Fibroblast of upper back skin (primary cell): ENCODE measurements around the gene RNF144A.
A peak's percentile ranks its signal among the peaks of the same experiment; 100 is the strongest.

Source experiments
- DNase-seq: peaks from one replicate; pipeline ENCODE4 v3.0.0-alpha.2; 2013

RNF144A gene

GRCh38 chr2:6909431-6910385 lies 7.5 kb upstream of the RNF144A start:
- no peak for DNase-seq

DNA sequence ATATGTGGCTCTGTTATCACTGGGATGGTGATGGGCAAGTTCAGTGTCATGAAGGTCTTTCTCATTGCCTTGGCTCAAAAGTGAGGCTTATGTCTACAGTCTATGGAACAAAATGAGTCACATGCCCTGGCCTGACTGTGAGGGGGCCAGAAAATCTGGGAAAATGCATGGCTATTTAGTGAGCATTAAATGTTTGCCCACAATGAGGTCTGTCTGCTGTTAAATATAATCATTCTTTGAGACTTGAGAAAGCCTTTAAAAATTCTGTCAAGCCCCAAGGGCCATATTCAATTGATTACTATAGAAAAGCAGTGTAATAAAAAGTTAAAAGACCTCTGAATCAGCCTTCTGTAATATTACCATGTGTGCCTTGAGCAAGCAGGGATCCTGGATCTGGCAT lies 5.5 kb upstream of the RNF144A start:
- DNase-seq, result peak; percentile 27

DNA sequence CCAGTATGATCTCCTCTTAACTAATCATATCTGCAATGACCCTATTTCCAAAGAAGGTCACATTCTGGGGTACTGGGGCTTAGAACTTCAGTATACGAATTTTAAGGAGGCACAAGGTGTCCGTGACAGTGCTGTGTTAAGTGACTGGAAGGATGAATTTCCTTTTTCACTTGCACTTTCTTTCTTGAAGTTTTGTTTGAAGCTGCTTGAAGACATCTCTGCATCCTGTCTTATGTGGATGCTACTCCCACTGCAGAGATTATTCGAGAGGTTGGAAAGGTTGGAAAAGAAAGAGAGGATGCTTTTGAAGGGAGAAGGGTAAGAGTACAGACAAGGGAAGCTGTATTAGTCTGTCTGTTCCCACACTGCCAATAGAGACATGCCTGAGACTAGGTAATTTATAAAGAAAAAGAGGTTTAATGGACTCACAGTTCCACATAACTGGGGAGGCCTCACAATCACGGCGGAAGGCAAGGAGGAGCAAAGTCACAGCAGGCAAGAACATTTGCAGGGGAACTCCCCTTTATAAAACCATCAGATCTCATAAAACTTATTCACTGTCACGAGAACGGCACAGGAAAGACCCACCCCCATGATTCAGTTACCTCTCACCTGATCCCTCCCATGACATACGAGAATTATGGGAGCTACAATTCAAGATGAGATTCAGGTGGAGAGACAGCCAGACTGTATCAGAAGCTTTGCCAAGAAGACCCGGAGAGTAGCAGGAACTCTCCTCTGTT lies 3.6 kb upstream of the RNF144A start:
- DNase-seq, result no peak

DNA sequence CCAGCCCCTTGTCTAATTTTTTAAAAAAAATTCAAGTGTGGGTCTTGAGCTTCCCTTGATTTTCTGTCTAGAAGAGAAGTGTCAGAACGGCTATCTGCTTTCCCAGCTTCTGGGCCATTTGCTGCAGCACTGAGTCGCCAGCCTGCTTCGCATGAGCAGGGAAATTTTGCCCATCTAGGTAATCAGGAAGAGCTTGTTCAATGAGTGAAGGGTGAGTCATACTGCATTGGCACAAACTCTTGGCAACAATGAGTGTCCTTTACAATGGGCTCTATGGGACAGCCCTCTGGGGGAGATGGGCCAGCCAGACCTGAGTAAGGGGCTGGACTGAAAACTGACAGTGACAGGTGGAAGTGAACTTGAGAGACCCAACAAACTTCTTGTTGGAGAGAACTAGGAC lies 2.4 kb upstream of the RNF144A start:
- DNase-seq, result peak; percentile 19

DNA sequence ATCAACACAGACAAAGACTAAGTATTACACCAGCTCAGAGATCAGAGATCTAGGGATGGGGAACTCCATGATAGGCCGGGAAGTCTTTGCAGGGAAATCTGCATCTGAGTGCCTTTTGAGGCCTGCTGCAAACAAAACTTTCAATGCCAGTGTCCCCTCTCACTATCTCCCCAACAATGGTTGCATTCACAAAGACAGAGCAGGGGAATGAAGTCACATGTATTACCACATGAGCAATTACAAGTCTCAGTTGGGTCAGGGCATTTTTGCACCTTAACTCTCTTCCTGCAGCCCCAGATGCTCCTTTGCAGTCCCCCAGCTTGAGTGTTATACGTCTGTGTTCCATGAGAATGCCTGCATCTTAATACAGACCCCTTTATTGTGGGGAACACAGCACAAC lies 1.8 kb upstream of the RNF144A start:
- no peak for DNase-seq

DNA sequence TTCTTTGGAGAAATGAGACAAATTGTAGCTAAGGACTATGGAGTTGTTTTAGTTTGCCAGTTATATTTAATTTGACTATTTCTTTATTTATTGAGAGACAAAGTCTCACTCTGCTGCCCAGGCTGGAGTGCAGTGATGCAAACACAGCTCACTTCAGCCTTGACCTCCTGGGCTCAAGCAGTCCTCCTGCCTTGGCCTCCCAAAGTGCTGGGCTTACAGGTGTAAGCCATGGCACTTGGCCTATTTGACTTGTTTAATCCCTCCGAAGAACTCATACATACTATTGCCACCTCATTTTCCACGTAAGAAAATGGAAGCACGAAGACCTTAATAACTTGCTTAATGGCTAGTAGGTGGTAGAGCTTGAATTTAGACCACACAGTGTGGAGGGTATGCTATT lies 988 bp upstream of the RNF144A start:
- no peak for DNase-seq

GRCh38 chr2:6916736-6917070 lies 509 bp upstream of the RNF144A start:
- DNase-seq, result no peak

- no peak for DNase-seq
Observed at GRCh38 chr2:6917761-6918421, 679 bp downstream of the RNF144A start.

DNA sequence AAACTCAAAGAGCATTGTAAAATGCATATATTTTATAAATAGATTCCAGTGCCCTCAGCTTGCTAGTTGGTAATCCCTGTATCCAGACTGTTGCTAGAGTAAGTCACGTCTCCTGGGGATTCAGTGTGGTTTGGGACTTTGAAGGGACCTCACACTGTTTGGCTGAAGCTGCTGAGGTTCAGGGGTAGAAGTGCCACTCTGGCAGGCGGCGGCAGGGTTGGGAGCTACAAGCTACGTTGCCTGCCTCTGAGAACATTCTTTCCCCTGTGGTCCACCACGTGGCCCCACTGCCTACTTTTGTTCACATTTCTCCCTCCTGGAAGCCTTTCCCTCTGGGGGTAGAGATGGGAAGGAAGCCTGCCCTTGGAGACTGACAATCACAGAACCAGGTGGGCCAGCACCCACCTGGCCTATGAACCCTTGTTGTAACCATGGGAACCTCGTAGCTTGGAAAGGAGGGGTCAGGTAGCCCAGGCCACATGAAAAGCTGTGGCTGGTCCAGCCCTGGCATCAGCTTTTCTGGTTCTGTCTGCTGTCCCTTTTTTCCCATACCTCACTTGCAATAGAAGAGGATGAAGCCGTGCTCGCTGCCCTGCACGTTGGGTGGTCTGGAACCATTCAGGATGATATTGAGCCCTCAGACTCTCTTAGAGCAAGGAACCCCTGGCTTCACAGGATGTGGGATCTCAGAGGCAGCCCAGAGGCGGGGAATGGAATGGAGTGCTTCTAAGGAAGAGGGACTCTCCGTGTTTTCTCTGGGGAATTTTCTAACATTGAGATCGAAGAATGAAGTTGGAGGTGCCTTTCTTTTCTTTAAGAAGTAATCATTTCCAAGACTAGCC lies 2.9 kb downstream of the RNF144A start:
- peak; percentile 19 for DNase-seq

- no peak for DNase-seq
Observed at GRCh38 chr2:6920743-6921064, 3.5 kb downstream of the RNF144A start.

DNA sequence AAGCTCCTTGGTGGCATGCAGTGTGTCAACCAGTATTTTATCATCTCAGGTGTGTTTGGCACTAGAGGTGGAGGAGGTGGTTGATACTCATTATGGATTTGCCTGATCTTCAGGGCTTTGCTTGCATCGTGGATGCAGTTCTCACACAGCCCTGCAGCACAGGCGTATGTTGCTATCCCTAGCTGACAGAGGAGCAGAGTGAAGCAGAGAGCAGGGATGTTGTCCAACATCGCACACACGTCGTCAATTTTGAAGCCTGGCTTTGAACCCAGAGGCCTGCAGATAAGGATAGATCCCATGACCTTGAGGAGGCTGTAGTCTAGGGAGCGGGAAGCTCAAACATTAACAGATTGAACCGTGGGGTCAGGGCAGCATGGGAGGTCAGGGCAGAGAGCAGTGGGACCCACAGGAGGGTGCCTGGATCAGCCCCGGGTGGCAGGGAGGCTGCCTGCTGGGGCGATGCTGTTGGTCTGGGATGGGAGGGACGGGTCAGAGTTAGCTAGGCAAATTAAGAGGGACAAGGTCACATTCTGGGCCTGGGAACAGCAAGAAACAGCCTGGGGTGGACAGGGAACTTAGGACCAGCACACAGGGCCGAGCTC lies 4.2 kb downstream of the RNF144A start:
- DNase-seq, result no peak

- DNase-seq, result no peak
Observed at GRCh38 chr2:6922201-6922656, 5.0 kb downstream of the RNF144A start.

GRCh38 chr2:6923319-6923718 lies 6.1 kb downstream of the RNF144A start:
- DNase-seq, result no peak

- DNase-seq, result no peak
Observed at GRCh38 chr2:6924101-6924923, 7.1 kb downstream of the RNF144A start.

GRCh38 chr2:6924924-6925409 lies 7.8 kb downstream of the RNF144A start:
- DNase-seq, result no peak

DNA sequence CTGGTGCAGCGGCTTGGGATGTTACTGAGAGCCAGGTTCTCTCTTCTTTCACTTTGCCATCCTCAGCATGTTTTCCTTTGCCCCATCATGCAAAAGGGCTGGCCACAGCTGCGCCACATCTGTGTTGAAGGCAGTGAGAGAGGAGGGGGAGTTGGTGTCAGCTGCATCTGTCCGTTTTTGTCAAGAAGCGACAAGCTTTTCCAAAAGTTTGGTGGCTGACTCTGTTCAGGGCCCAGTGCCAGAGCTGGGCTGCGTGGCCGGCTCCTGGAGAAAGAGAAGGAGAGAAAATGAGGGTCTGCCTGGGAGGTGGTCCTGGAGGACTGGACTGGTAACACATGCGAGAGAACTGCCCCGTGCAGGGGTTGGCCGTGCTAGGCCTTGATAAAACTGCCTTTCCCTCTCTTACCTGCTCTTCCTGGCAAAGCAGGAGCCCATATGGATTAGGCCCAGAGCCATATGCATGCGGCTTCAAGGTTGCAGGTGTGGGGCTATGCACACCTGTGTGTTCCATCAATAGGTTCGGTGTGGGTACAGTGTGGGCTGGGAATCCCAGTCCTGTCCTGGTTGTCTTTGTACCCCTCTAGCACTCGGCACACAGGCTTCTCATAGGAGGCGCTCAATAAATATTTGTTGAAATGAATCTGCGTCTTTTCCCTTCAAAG lies 9.0 kb downstream of the RNF144A start:
- no peak for DNase-seq

- DNase-seq, result no peak
Observed at GRCh38 chr2:6927186-6927585, 10.0 kb downstream of the RNF144A start.

GRCh38 chr2:6927753-6928152 lies 10.5 kb downstream of the RNF144A start:
- DNase-seq, result no peak

- DNase-seq, result no peak
Observed at GRCh38 chr2:6928452-6928851, 11.2 kb downstream of the RNF144A start.

DNA sequence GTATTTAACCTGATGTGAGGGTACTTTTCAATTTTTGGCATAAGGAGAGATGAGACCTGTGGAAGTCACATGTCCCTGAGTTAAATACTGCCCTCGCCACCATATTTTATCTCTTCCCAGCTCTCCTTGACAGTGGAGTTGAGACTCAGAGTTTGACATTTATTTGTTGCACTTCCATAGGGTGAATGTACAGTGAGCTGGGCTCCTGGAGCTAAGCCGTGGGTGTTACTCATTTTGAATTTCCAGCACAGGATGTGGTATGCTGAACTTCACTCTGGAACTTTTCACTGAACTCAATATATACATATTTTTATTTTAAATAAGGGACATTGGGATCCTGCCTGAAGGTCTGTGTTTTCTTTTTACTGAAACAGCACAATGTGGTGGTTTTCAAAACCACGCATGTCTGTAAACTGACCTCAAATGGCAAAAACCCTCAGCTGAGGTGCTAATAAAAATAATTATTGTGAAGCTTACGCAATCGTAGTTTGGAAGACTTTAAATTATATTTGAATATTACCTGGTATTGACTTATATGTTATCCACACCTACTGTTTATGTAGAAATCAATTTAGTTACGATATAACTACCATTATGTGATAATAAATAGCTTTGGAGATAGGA lies 12.1 kb downstream of the RNF144A start:
- DNase-seq, result peak; percentile 38
